ENCODE measurements around the gene MIEF1.
A peak's percentile ranks its signal among the peaks of the same experiment; 100 is the strongest.
"Not testable (repeated sequence)": the region's sequence is repeated elsewhere in the genome, so short reads cannot be mapped to it uniquely, and the experiment has no call there.

Gene MIEF1

GRCh38 chr22:39512026-39512425 lies 9.9 kb downstream of the MIEF1 start:
- DNase-seq (ENCODE audit: low read depth in 3 of 3), result no peak

DNA sequence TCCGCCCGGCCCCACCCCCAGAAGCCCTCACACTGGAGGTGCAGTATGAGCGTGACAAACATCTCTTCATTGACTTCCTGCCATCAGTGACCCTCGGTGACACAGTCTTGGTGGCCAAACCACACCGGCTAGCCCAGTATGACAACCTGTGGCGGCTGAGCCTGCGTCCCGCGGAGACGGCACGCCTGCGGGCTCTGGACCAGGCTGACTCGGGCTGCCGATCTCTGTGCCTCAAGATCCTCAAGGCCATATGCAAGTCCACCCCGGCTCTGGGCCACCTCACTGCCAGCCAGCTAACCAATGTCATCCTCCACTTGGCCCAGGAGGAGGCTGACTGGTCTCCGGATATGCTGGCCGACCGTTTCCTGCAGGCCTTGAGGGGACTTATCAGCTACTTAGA lies 11.7 kb downstream of the MIEF1 start:
- DNase-seq (ENCODE audit: low read depth in 3 of 3), result no peak

DNA sequence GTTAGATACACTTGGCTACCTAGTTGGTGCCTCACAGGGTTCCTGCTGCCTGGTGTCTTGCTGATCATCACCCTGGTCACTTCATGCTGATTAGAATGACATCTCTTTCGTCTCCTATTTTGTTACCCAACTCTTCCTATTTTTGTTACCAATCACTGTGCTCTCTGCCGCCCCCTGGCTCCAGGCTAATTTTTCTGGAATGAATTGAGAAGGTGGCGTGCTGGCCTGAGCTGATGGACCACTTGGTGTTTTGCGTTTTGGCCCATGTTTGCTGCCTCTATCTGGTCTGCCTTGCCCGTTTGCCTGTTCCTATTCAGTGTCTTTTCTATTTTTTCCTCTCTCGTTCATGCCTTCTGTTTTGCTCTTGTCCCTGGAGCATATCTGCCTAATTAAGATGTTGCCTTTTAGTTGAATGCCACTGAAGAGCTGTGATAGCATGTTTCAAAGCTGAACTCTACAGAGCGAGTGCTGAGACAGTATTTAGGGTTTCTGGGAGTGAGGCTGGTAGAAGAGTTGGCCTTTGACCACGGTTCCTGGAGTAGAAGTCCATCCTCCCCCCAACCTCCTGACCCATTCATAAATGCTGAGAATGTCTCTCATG lies 12.4 kb downstream of the MIEF1 start:
- DNase-seq (ENCODE audit: low read depth in 3 of 3), result no peak

DNA sequence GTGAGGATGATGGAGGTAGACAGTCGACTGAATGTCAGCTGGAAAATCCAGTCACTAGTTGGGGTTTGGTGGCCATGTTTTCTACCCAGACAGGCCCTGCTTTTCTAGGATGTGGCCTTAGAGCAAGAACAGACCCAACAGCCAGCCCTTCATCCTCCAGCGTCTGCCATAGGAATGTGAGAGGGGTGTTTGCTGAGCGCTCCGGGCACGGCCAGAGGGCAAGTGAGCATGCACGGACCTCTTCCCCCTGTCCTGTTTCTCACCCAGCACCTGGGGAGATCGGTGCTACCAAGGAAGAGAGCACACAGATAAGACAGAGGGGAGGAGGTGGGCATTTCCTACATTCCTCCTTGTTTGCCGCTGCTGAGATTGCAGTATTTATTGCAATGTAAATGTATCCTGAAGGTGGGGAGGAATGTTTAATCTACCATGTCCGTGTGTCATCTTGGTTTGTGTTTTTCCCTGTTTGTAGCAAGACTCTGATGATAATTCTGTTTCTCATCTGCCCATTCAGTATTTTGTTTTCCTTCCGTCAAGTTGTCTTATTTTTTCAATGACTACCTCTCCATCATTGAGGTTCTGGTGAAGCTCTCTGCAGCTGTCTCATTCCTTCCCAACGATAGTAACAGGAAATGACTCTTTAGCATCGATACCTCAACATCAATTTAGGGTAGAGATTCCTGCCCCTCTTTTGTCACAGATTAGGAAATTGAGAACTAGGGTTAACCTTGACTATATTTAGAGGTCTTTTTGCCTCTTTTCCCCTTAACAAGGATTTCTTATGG lies 13.4 kb downstream of the MIEF1 start:
- DNase-seq (ENCODE audit: low read depth in 3 of 3), result no peak

GRCh38 chr22:39517470-39517869 lies 15.4 kb downstream of the MIEF1 start:
- DNase-seq (ENCODE audit: low read depth in 3 of 3), result no peak

DNA sequence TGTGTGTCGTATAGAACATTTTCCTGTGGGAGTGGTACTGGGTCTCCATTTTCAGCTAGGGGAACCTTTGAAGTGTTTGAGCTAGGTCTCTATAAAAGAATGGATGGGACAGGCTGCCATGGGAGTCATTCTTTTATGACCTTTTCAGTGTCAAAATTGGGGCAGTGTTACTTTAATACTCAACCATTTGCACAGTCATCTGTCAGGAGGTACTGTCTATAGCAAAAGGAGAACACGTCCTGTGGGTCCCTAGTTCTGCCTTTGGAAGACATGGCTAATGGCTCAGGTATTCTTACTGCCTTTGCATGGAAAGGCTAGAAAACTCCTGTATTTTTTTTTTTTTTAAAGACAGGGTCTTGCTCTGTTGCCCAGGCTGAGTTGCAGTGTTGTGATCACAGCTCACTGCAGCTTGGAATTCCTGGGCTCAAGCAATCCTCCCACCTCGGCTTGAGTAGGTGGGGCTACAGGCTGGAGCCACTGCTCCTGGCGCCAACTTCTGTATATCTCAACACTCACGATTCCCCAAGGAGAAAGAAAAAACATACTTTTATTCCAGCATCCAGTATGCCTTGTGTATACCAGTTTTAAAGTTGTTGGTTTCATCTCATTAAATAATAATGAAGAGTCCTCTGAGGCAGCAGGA lies 16.2 kb downstream of the MIEF1 start:
- no peak for DNase-seq (ENCODE audit: low read depth in 3 of 3)

- DNase-seq (ENCODE audit: low read depth in 3 of 3), result no peak
Observed at GRCh38 chr22:39518996-39519680, 17.0 kb downstream of the MIEF1 start.

DNA sequence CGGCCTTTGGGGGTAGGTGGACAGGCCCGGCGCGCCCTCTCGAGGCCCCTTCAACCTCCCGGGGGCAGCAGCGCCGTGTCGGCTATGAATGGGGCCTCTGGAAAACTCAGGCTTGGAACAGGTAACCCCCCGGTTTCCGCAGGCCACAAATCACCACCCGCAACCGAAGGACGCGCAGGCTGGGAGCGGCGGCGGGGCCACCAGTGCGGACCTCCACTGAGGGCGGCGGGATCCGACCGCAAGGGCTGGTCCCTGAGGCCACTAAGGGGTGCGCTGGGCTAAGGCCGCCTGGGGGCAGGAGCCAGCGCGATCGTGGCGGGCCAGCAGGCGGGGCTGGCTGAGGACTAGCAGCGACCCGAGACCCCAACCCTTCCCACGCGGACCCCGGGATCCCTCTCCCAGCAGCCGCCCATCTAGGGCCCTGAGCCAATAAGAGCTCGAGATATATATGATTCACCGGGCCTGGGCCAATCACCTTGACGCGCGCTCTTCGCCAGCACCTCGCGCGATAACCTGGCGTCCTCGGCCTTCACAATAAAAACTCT lies 17.7 kb downstream of the MIEF1 start:
- peak; percentile 92 to 95 (median 93) for DNase-seq (ENCODE audit: low read depth in 3 of 3)

DNA sequence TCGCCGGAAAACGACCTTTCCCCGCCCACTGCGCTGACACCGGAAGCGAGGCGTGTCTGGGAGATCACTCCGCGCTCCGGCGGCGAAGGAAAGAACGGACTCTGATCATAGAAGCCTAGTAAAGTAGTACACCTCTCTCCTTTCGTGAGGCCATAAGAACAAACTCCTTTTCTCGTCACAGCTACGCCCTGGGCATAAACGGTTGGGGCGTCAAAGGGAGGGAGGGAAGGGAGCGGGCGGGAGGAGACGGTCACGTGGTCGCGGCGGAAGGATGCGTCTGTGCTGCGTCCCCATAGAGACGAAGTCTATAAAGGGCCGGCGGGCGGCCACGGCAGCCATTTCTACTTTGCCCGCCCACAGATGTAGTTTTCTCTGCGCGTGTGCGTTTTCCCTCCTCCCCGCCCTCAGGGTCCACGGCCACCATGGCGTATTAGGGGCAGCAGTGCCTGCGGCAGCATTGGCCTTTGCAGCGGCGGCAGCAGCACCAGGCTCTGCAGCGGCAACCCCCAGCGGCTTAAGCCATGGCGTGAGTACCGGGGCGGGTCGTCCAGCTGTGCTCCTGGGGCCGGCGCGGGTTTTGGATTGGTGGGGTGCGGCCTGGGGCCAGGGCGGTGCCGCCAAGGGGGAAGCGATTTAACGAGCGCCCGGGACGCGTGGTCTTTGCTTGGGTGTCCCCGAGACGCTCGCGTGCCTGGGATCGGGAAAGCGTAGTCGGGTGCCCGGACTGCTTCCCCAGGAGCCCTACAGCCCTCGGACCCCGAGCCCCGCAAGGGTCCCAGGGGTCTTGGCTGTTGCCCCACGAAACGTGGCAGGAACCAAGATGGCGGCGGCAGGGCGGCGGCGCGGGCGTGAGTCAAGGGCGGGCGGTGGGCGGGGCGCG lies 18.4 kb downstream of the MIEF1 start, which contains the start of gene ATF4:
TSS of gene ATF4 (plus strand) at position 337 of the 880 bp plus-strand sequence. CDS start 884 bp downstream, outside the sequence.
- DNase-seq (ENCODE audit: low read depth in 3 of 3), result peak; percentile 80 to 86 (median 81)

DNA sequence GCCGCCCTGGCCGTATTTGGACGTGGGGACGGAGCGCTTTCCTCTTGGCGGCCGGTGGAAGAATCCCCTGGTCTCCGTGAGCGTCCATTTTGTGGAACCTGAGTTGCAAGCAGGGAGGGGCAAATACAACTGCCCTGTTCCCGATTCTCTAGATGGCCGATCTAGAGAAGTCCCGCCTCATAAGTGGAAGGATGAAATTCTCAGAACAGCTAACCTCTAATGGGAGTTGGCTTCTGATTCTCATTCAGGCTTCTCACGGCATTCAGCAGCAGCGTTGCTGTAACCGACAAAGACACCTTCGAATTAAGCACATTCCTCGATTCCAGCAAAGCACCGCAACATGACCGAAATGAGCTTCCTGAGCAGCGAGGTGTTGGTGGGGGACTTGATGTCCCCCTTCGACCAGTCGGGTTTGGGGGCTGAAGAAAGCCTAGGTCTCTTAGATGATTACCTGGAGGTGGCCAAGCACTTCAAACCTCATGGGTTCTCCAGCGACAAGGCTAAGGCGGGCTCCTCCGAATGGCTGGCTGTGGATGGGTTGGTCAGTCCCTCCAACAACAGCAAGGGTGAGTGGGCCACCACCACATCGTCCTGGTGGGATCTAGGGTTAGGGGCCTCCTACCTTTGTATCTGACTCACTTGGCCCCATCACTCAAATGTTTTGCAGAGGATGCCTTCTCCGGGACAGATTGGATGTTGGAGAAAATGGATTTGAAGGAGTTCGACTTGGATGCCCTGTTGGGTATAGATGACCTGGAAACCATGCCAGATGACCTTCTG lies 19.2 kb downstream of the MIEF1 start:
- DNase-seq (ENCODE audit: low read depth in 3 of 3), result not testable (repeated sequence)

- not testable (repeated sequence) for DNase-seq (ENCODE audit: low read depth in 3 of 3)
Observed at GRCh38 chr22:39522091-39522490, 20.0 kb downstream of the MIEF1 start.

- DNase-seq (ENCODE audit: low read depth in 3 of 3), result no peak
Observed at GRCh38 chr22:39522567-39523300, 20.6 kb downstream of the MIEF1 start.

DNA sequence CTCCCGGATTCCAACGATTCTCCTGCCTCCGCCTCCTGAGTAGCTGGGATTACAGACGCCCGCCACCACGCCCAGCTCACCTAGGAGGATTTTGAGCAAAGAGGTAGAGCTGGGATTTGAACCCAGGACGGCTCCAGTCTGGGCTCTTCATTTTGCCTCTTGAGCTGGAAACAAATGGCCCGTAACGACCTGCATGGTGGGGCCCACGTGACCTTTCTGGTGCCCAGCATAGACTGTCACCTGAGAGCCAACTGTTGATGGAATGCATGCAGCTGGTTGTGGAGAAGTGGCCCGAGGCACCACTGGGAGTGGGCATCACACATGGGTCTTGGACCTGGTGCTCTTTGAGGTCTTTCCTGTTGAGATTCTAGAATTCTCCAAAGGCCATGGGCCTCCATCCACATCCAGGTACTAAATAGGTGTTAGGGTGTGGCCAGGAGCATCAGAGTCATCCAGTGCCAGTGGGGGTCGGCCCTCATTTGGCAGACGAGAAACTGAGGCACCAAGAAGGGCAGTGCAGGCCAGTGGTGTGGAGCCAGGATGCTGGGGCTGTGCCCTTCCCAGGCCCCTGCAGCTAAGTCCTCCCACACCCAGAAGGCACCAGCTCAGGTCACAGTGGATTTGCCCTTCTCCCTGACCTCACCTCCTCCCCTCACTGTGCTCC lies 22.1 kb downstream of the MIEF1 start:
- DNase-seq (ENCODE audit: low read depth in 3 of 3), result no peak

DNA sequence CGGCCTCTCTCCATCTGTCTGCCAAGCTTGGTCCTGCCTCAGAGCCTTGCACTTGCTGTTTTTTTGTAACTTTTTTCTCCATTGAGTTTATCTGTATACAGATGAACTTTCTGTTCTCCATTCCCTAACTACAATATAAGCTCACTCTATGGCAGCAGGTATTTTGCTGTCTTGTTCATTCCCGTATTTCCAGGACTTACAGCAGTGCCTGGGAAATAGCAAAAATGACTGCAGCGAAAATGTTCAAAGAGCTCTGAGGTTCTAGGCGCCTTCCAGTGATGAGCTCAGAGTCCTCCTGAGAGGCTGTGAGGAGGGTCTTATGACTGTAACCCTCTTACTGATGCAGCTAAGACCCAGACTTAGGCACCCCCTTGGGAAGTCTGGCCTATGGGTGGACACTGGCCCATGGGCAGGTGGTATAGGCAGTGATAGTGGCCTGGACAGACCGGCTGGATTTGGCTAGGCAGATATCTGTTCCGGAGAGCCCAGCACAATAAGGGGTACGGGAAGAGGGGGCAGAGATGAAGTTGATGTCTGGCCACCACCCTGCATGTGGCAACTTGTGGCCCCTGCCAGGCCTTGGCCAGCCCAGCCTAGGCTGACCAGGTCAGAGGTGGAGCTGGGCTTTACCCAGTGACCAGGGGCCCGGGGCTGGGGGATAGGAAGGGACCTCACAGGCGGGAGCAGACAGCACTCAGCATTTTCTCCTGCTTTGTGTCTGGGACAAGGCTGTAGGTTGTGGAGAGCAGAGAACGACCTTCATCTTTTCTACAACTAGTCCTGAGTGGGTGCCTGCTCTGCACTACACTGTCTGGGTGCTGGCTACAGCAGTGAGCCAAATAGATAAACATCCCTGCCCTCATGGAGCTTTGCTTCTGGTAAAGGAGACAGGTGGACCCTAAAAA lies 22.9 kb downstream of the MIEF1 start:
- DNase-seq (ENCODE audit: low read depth in 3 of 3), result no peak

GRCh38 chr22:39525658-39525975 lies 23.5 kb downstream of the MIEF1 start:
- DNase-seq (ENCODE audit: low read depth in 3 of 3), result no peak

- DNase-seq (ENCODE audit: low read depth in 3 of 3), result no peak
Observed at GRCh38 chr22:39526736-39527171, 24.7 kb downstream of the MIEF1 start.

- no peak for DNase-seq (ENCODE audit: low read depth in 3 of 3)
Observed at GRCh38 chr22:39527481-39527961, 25.4 kb downstream of the MIEF1 start.
